Measurements from ENCODE around the gene CDKN2C. TPM values are rescaled to one million over a fixed set of nuclear protein-coding genes. Genes with fewer than 3 reads are reported as not detected.
"Not testable (repeated sequence)": the region's sequence is repeated elsewhere in the genome, so short reads cannot be mapped to it uniquely, and the experiment has no call there.

Gene CDKN2C
- total RNA-seq, 1 donor from 2014 or later: 17.1 TPM

DNA sequence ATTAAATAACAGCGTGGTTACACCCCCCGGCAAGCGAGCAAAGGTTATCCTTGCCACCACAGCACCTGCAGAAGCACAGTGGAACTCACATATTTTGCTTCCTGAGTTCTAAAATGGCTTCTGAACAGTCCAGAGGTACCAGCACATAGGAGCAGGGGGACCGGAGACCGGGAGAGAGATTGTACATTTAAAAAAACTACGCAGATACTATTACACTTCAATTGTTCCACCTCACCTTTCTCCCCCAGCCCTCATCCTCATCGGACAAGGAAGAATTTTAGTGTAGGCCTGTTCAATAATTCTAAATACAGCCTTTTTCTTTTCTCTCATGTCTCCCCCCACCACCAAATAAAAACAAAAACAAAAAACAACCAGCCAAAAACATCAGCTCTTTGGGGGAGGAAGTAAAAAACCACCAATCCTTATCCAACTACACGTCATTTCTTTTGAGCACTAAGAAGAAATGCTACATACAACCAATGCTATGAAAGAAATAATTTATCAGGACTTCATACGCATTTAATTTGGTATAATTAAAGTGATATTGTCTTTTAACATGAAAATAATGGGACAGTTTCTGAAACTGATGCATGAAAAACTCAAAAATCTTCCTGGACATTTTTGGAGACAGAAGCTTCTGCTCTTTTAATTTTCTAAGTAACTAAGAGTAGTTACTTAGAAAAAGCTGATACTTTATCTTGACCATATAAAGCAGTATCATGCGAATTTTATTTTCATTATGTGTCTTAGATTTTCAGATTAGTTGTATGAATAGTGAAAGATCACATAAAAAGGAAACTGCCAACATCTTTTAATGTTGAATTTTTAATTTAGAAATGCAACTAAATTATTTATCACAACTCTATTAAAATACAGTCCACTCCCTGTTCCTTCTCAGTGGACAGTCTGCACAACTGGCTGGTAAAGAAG lies 9.1 kb downstream of the CDKN2C start:
- DNase-seq (ENCODE audit: low read depth in 2 of 2): peak; percentile 28 to 59

- no peak for DNase-seq (ENCODE audit: low read depth in 2 of 2)
These were observed 9.9 kb downstream of the CDKN2C start for GRCh38 chr1:50979937-50980336.

- no peak for DNase-seq (ENCODE audit: low read depth in 2 of 2)
These were observed 10.5 kb downstream of the CDKN2C start for GRCh38 chr1:50980505-50980904.

DNA sequence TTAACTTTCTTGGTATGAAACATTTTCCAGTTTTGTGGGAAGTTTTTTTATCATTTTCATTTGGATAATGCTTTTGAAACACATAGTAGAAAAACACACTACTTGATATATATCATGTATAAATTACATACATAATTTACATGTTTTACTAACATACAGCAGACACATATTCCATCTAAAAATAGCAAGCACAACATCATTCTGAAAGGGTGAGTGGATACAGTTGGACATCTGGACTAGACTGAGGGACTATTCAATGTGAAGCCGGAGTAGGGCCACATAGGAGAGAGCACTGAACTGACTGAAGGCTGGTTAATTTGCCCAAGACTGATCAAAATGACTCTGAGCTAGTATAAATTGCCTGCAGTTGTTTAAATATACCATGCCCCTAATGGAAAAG lies 11.7 kb downstream of the CDKN2C start:
- DNase-seq (ENCODE audit: low read depth in 2 of 2): peak in 1 of 2 donors; percentile 23

- no peak for DNase-seq (ENCODE audit: low read depth in 2 of 2)
These were observed 12.6 kb downstream of the CDKN2C start for GRCh38 chr1:50982611-50983010.

DNA sequence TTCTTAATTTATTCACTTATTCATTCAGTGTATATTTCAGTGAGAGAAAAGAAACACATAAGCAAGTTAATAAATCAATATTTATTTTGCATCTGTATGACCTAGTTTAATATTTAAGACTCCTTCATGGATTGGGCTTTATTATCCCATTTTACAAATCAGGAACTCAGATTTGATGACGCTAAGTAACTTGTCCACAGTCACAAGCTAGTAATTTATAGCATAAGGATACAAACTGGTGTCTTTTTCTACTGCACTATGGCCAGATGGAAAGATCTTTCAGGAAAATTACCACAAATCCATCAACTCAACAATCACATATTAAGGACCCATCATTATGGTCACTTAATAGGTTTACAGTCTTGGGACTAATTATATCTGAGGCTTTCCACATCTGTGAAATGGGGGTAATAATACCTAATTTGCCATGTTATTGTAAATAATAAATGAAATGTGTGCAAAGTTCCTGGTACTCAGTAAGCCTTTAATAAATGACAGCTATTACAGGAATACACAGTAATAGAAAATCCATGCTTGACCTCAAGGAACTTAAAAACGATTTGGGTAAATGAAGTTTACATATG lies 13.3 kb downstream of the CDKN2C start:
- no peak for DNase-seq (ENCODE audit: low read depth in 2 of 2)

DNA sequence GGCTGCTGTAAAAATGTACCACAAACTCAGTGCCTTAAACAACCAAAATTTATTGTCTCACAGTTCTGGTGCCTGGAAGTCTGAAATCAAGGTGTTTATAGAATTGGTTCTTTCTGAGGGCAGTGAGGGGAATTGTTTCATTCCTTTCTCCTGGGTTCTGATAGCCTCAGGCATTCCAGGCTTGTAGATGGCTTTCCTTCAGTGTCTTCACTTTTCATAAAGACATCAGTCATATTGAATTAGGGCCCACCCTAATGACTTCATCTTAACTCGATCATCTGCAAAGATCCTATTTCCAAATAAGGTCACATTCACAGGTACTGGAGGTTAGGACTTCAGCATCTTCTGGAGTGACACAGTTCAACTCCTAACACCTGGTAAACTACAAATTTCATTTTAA lies 15.0 kb downstream of the CDKN2C start:
- DNase-seq (ENCODE audit: low read depth in 2 of 2): no peak

DNA sequence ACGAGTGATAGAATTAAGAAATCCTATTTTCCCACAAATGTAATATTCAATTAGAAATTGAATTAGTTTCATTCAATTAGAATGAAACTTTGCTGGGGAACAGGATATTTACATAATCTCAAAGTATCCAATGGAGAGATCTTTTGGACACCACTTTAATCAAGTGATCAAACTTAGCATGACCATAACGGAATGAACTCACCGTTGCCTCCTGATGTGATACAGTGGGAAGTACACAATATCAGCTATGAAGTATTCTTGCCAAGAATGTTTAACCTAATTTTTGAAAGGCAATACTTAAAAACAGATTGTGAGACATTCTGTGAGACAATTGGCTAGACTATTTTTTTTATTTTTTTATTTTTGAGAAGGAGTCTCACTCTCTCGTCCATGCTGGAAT lies 16.6 kb downstream of the CDKN2C start:
- DNase-seq (ENCODE audit: low read depth in 2 of 2): no peak

DNA sequence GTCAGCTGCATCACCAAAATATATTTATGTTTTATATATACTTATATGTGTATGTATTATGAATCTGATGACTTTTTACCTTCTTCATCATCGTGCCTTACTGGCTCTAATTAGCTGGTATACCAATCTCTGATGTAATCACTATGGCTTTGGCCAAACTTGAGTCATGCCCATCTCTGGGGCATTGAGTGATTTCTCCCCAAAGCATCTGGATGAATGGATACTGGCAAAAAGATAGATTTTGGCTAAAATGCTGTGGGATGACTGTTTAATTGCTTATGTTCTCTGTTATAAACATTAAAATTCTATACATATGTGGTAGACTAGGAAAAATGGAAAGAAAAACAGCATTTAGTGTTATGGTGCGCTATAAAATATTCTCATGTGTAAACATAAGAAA lies 19.6 kb downstream of the CDKN2C start:
- DNase-seq (ENCODE audit: low read depth in 2 of 2): no peak

DNA sequence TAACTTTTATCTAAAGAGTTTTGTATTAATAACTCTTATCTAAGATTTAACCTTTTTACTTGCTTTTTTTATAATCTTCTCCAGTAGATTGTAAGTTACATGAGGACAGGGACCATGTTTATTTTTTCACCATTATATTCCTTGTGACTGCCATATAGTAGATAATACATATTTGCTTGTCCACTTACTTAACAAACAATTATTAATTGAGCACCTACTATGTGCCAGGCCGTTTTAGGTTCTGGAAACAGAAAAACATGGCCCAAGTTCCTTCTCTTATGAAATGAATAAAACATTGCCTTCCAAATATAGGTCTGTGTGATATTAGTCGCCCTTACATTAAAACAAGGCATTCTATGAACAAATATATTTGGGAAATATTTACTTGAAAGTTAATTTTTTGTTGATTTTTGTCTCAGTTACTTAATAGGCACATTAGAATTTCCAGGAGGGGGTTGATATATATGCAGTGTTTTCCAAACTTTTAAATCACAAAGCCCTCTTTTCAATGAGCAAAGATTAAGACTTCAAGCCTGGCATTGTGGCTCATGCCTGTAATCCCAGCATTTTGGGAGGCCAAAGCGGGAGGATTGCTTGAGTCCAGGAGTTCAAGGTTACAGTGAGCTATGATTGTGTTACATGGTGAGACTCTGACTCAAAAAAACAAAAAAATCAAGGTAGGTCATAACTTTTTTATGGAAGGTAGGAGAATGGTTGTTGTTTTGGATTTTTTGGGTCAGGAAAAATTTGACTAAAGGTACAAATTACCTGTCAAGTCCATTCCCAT lies 22.7 kb downstream of the CDKN2C start:
- DNase-seq (ENCODE audit: low read depth in 2 of 2): no peak

- DNase-seq (ENCODE audit: low read depth in 2 of 2): no peak
These were observed 23.6 kb downstream of the CDKN2C start for GRCh38 chr1:50993645-50994044.

DNA sequence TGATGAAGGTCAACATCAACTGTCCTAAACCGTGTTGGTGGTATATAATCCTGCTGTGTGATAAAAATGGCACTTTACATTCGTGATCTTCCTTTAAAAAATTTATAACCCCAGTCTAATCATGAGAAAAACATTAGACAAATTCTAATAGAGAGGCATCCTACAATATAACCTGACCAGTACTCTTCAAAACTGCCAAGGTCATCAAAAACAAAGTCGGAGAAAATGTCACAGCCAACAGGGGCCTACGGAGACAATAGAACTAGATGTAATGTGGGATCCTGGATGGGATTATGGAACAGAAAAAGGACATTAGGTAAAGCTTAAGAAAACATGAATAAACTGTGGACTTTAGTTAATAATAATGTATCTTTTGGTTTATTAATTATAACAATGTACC lies 25.0 kb downstream of the CDKN2C start:
- DNase-seq (ENCODE audit: low read depth in 2 of 2): no peak

DNA sequence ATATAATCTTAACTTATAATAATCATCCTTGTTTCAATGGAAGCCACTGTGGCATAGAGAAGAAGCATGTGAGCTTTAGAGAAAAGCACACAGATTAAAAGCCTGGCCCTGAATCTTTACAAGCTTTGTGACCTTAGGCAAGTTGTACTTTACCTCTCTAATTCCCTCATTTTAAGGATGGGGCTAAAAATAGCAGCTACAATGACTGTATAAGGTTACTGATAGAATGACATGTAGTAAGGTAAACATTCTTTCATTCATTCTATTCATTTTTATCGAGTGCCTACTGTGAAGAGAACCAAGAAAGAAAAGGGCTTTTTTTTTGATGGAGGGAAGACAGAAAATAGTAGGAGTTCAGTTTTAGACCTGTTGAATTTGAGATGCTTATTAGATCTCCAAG lies 25.6 kb downstream of the CDKN2C start:
- no peak for DNase-seq (ENCODE audit: low read depth in 2 of 2)

DNA sequence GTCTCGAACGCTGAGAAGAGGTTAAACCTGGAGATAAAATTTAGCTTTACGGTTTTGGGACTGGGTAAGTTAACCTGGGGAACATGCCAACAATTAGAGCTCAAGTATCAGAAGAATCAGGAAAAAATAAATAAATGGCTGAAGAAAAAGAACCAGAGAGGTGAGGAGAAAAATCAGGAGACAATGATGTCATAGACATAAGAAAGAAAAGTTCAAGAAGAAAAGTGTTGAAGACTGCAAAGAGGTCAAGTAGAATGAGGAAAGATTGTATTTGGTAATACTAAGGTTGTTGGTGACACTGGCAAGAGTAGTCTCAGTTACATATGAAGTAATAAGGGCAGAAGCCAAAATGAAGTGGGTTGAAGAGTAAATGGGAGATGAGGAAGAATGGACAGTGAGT lies 26.0 kb downstream of the CDKN2C start:
- no peak for DNase-seq (ENCODE audit: low read depth in 2 of 2)

DNA sequence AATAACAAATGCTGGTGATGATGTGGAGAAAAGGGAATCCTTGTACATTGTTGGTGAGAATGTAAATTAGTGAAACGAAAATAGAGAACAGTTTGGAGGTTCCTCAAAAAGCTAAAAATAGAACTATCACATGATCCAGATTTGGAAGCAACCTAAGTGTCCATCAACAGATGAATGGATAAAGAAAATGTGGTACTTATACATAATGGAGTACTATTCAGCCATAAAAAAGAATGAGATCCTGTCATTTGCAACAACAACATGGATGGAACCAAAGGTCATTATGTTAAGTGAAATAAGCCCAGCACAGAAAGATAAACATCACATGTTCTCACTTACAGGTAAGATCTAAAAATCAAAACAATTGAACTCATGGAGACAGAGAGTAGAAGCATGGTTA lies 29.3 kb downstream of the CDKN2C start:
- not testable (repeated sequence) for DNase-seq (ENCODE audit: low read depth in 2 of 2)

GRCh38 chr1:51000160-51000559 lies 30.1 kb downstream of the CDKN2C start:
- DNase-seq (ENCODE audit: low read depth in 2 of 2): no peak

GRCh38 chr1:51000651-51001050 lies 30.6 kb downstream of the CDKN2C start:
- DNase-seq (ENCODE audit: low read depth in 2 of 2): no peak

DNA sequence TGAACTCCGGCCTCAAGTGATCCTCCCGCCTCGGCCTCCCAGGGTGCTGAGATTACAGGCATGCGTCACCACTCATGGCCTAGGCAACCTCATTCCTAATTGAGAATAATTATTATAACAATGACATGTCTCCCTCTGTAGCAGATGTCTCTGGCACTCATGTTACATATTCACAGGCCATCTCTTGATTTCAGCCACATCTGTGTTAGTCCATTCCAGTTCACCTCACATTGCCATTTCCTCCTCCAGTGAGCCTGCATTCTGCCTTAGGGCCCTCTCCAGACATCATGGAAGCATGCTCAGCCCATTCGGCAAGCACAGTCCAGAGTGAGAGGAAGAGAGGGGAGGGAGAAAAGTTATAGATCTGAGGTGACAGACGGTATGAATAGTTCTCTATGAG lies 32.5 kb downstream of the CDKN2C start:
- DNase-seq (ENCODE audit: low read depth in 2 of 2): no peak

GRCh38 chr1:51005549-51005948 lies 35.5 kb downstream of the CDKN2C start:
- not testable (repeated sequence) for DNase-seq (ENCODE audit: low read depth in 2 of 2)

DNA sequence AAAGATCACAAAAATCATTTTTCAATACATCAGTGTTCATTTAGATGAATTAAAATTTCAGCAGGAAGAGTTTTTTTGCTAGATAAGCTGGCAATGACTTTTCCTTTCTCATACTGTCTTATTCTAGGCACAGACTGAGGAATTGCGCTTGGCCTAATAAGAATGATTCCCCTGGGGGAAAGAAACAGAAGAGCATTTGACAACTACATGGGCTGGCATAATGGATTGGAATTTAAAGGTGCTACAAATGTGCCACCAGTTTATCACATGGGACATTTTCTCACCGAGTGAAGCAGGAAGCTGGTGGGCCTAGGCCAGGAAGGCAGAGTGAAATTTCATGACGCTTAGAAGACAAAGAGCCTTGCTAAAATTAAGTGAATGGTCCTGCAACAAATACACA lies 39.3 kb downstream of the CDKN2C start:
- DNase-seq (ENCODE audit: low read depth in 2 of 2): no peak

DNA sequence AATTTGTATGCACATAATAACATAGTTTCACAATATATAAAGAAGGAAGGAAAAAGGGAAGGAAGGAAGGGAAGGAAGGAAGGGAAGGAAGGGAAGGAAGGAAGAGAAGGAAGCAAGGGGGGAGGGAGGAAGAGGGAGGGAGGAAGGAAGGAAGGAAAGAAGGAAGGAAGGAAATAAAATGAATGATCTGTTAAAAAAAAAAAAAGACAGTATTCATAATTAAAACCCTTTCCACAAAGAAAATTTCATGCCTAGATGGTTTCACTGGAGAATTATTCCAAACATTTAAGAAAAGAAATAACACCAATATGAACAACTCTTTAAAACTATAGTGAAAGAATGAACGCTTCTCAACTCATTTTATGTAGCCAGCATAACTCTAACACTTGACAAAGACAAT lies 44.8 kb downstream of the CDKN2C start:
- DNase-seq (ENCODE audit: low read depth in 2 of 2): no peak

DNA sequence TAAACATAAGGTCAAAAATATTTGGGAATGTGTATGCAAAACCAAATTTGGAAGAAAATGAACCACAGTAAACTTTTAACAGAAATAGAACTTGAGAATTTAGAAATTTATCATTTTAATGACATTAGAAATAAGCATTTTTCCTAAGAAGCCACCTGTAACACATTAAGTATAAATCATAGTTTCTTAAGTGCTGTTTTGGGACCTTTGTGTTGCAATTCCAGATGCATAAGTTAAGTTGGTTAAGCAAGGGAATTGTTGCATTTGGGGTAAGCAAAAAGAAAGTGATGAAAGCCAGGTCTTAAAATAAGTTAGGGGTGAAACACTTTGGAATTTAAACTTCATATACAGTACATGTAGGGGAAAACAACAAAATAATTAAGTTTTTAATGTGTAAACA lies 49.8 kb downstream of the CDKN2C start:
- DNase-seq (ENCODE audit: low read depth in 2 of 2): no peak
